Midbrain (tissue), 1 donor: ENCODE measurements around the gene JAKMIP1.

ENCODE experiments used
- DNase-seq: peaks from one replicate; lab custom pipeline; 2025; lab: John Stamatoyannopoulos, UW

Gene JAKMIP1

DNA sequence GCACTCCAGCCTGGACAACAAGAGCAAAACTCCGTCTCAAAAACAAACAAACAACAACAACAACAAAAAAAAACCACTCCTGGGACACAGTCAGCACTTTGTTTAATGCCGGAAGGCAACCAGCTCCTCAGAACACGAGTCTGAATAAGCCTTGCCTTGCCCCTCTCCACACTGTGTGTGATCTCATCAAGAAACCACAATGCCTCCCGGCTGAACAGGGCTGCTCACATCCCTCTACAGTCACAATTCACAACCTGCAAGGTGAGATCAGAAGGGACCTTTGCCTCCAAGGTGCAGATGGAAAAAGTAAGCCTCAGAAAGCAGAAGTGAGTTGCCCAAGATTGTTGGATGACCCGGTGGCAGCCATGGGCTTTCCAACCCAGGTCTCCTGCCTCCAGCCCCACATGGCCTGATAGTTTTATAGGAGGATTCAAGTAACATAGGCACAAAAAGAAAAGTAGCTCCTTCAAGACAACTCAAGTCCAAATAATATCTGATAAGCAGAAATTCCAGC is 80.8 kb downstream of the JAKMIP1 start:
- DNase-seq, result no peak

GRCh38 chr4:6118201-6118600 is 82.1 kb downstream of the JAKMIP1 start:
- DNase-seq, result no peak

- DNase-seq, result no peak
Measured at GRCh38 chr4:6116696-6117285, 83.6 kb downstream of the JAKMIP1 start.

DNA sequence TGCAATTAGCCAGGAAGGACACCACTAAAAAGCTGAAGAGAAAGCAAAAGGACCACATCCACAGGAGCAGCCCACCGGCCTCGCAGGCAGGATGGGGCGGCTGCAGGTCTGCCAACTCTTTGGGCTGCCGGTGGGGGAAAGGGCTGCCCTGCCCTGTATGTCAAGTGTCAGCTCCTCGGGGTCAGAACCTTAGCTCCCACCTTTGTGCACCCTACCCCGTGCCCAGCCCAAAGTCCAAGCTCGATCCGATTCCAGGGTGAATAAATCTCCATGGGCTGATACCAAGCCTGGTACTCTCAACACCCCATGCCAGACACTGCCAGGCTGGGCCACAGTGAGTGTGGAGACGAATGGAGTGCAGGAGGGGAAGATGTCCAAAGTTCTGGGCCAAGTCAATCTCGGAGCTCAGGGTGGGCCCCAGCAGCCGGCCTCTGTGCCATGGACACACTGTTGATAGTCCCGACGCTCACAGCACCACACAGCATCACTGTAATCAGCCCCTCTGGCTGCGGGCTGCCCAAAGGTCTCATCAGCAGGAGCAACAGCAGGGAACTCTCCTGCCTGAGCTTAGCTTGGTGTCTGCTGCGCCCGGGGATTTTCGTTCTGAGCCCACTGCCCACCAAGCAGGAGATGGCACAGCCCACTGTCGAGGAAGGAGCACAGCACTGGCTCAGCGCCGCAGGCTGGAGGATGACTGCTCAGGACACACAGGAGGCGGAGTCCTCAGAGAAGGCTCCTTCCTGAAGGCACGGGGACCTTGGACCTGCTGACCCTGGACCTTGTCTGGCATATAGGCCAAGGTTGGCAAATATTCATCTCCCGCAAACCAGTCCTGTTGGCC is 84.4 kb downstream of the JAKMIP1 start:
- DNase-seq, result no peak

DNA sequence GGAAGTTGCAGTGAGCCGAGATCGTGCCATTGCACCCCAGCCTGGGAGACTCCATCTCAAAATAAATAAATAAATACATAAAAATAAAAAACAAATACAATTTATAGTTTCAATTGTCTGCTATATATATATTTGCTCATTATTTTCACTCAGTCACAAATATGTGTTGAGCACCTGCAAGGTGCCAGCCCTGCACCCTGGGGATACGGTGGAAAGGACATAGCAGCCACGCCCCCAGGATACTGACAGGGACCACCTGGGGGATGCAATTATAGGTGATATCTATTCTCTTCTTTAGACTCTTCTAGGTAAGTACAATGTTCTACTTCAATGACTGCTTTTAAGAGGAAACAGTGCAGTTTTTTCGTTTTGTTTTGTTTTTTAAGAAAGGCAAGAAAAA is 85.0 kb downstream of the JAKMIP1 start:
- no peak for DNase-seq

DNA sequence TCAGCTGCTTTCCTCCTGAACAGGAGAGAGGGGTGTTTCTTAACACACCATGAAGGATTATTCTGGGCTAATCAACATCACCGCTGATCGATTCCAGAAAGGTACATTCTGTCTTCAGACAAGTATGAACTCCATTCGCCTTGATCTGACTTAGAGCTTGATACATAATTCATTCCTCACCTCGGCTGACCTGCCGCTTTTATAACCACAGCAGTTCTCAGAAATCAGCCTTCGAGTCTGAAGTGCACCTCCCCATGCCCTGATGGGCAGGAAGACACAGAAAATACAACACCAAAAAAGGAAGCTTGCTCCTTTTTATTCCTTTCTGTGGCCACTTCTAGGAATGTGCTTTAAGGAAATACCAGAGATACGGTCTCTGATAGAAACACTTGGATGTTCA is 85.7 kb downstream of the JAKMIP1 start:
- DNase-seq, result no peak

DNA sequence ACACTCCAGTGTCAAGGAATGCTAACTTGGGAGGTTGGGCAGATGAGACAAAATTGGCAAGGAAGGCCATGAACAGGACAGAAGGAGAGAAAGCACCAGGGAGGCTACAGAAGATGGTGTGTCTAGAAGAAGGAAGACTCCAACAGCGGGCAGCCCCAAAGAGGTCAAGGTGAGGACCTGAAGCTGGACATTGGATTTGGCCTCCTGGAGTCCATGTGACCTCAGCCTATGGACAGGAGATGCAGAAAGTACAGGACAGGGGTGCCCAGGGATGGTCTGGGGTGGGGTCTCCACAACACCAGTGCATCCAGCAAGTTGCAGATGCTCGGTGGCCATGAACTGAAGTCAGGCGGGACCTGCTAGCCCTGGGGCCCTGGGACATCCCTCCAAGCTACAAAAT is 86.2 kb downstream of the JAKMIP1 start:
- DNase-seq, result no peak

GRCh38 chr4:6113641-6114040 is 86.7 kb downstream of the JAKMIP1 start:
- no peak for DNase-seq

DNA sequence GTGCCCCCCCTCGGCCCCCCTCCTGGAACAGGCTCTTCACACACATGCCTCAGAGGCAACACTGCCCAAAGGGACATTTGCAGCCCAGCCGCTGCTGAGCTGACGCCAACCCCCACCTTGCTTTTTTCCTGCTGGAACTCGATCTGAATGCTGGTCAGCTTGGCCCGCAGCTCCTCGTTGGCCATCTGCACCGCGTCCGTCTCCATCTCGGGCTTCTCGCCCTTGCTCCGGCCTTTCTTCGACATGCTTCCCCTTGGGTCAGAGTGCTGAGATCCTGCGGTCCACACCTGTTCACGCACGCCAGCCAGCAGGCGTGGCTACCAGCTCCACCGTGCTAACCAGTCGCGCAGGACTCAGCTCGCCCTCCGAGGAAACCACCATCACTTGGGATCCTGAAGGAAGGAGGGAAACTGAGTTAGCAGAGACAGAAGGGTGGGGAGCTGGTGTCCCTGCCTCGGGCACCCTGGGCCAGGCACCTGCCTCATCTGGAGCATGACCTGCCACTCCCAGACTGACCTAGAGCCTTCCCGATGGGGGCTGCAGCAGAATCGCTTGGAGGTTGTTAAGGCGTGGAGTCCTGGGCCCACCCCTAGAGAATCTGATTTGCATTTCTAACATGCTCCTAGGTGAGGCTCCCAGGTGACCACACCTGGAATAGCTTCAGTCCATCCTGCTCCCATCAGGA is 87.6 kb downstream of the JAKMIP1 start:
- DNase-seq, result no peak

- DNase-seq, result no peak
Measured at GRCh38 chr4:6111354-6111960, 88.9 kb downstream of the JAKMIP1 start.

GRCh38 chr4:6110681-6111353 is 89.5 kb downstream of the JAKMIP1 start:
- DNase-seq, result no peak

DNA sequence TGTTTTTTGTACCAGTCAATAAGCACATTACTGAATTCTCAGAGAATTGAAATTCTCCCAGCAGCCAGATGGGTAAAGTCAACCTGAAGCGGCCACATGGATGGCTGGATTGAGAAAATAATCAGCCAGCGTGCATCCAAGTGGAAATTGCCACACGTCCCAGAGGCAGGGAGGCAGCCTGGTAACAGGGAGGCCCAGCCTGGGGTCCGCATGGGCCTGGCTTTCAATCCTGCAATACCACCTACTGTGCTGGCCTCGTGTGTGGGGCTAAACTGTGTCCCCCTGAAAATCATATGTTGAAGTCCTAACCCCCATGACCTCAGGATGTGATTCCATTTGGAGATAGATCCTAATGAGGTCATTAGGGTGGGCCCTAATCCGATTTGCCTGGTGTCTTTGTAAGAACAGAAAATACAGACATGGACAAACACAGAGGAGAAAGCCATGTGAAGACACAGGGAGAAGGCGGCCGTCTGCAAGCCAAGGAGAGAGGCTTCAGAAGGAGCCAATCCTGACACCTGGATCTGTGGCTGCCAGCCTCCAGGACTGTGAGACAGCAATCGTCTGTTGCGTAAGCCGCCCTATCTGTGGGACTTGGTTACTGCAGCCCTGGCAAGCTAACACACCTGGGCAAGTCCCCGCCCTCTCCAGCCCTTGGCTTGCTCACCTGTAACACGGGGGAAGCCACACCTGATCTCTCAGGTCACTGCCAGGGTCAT is 90.3 kb downstream of the JAKMIP1 start:
- no peak for DNase-seq

DNA sequence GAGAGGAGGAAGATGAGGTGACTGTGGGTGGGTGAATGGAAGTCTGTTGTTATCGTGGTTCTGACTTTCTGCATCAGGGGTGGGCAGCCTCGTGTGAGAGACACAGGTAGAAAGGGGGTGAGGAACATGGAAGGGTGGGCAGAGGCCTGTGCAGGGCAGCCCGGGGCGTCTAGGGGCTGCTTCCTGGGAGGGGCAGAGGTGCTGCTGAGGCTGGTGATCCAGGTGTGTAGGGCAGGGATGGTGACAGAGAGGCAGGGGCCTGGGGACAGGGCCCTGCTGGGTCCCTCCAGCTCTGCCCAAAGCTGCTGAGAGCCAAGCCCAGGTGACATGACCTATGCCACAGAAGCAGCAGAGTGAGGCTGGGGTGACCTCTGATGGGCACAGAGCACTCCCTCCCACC is 92.5 kb downstream of the JAKMIP1 start:
- no peak for DNase-seq

DNA sequence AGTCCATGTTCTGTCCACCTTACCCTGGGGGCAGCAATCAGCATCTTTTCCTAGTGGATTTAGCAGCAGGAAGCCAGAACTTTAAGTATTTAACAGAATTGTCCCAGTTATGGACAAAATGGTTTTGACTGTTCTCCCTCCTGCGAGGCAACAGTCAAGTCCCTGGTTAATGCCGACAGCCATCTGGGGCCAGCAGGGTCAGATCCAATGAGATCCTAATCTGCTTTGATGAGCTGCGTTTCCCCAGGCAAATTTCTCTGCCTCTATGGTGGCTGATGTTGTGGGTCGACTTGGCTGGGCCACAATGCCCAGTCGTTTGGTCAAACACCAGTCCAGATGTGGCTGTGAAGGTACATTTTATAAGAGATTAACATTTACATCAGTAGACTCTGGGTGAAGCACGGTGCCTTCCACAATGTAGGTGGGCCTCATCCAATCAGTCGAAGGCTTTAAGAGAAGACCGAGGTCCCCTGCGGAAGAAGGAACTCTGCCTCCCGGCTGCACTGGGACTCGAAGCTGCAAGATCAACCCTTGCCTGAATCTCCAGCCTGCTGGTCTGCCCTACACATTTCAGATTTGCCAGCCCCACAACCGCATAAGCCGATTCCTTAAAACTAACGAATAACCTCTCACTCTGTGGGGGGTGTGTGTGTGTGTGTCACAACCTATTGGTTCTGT is 93.1 kb downstream of the JAKMIP1 start:
- DNase-seq, result no peak

GRCh38 chr4:6106156-6106555 is 94.2 kb downstream of the JAKMIP1 start:
- DNase-seq, result no peak

- DNase-seq, result no peak
Measured at GRCh38 chr4:6105311-6105911, 94.9 kb downstream of the JAKMIP1 start.

GRCh38 chr4:6104541-6105130 is 95.7 kb downstream of the JAKMIP1 start:
- DNase-seq, result no peak

DNA sequence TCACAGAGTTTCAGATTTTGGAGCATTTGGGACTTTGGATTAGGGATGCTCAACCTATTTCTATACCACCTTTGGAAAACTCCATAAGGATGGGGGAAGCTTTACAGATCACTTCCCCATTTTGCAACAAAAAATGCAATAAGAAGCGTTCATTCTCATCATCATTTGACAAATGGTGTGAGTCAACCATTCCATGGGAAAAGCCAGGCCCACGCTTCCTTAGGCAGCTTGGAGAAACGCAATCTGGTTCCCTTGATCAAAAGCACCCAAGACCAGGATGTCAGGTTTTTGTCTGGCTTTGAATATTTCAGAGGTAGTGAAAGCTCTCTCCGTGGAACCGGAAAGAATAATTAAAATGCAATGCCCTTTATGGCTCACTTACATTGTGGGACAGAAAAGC is 102.8 kb downstream of the JAKMIP1 start:
- DNase-seq, result no peak

GRCh38 chr4:6095897-6096296 is 104.5 kb downstream of the JAKMIP1 start:
- no peak for DNase-seq
